Right atrium auricular region (tissue), 2 donors: ENCODE results near the gene SUGP2. TPM values are rescaled to one million over a fixed set of nuclear protein-coding genes. Genes with fewer than 3 reads are reported as not detected.
"Not testable (repeated sequence)": the region's sequence is repeated elsewhere in the genome, so short reads cannot be mapped to it uniquely, and the experiment has no call there.

Source experiments
- DNase-seq: peaks from one replicate; pipeline ENCODE4 v3.0.0-alpha.2; 2019; ENCODE audit warnings: low spot score
- H3K27ac ChIP-seq, 2 donors: fragments of 200-600 bp; sonication (generic); 1 replicate in 1 of 2; 2 replicates in 1 of 2; pipeline ENCODE4 v1.5.1; 2016 to 2019
- H3K27me3 ChIP-seq, 2 donors: fragments of 200-600 bp; sonication (generic); one replicate each; pipeline versions ENCODE4 v1.5.1 to v1.6.0; 2017 to 2019
- H3K36me3 ChIP-seq: fragments of 200-600 bp; sonication (generic); one replicate; pipeline ENCODE4 v1.5.1; 2016
- H3K4me1 ChIP-seq, 2 donors: fragments of 200-600 bp; sonication (generic); one replicate each; pipeline versions ENCODE4 v1.5.1 to v1.6.0; 2017 to 2019
- H3K4me3 ChIP-seq, 2 donors: fragments of 200-600 bp; sonication (generic); 1 replicate in 1 of 2; 2 replicates in 1 of 2; pipeline ENCODE4 v1.5.1; 2017 to 2019; ENCODE audit warnings: mild to moderate bottlenecking in 1 of 2, moderate library complexity in 1 of 2
- H3K9me3 ChIP-seq, 2 donors: fragments of 200-600 bp; sonication (generic); one replicate each; pipeline ENCODE4 v1.5.1; 2019
- total RNA-seq, 2 donors: library from RNA; depleted of rRNA; stranded (reverse); fragments of >200 nt; gene quantifications; one replicate each; pipeline ENCODE4 v1.1.0, GENCODE V29; 2016
- TF ChIP-seq, protein P1 (sequence below), 2 donors: fragments of 200-600 bp; sonication (generic); IDR thresholded peaks; one replicate each; pipeline ENCODE4 v1.5.1; 2019; ENCODE audit warnings: antibody characterized with exemption in 2 of 2

Gene SUGP2
- total RNA-seq, 2 donors from 2014 or later = 25.4 to 36.1 TPM

DNA sequence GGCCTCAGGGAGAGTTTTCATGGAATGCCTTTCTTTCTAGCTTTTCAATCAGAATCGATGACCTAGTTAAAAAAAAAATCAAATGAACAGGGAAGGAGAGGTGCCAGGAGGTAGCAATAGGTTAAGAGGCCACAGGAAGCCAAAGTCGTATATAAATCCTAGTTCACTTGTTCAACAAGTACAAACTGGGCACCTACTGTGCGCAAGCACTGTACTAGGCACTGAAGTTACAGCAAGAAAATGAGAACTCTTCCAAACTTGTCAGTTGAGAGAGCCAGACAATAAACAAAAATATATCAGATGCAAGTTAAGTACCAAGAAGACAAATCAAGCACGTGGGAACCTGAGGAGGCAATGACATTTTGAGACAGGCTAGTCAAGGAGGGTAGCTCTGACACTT is 6.1 kb downstream of the SUGP2 start:
- no peaks in the 10 kb centered on the region for H3K9me3 ChIP-seq
- no peak for DNase-seq
- H3K27me3 ChIP-seq = no peaks in the 10 kb centered on the region
- peaks cover 81% of the 10 kb centered on the region for H3K36me3 ChIP-seq
- H3K4me1 ChIP-seq = peaks cover 0 to 10% of the 10 kb centered on the region in 2 donors
- TF ChIP-seq, protein P1, sequence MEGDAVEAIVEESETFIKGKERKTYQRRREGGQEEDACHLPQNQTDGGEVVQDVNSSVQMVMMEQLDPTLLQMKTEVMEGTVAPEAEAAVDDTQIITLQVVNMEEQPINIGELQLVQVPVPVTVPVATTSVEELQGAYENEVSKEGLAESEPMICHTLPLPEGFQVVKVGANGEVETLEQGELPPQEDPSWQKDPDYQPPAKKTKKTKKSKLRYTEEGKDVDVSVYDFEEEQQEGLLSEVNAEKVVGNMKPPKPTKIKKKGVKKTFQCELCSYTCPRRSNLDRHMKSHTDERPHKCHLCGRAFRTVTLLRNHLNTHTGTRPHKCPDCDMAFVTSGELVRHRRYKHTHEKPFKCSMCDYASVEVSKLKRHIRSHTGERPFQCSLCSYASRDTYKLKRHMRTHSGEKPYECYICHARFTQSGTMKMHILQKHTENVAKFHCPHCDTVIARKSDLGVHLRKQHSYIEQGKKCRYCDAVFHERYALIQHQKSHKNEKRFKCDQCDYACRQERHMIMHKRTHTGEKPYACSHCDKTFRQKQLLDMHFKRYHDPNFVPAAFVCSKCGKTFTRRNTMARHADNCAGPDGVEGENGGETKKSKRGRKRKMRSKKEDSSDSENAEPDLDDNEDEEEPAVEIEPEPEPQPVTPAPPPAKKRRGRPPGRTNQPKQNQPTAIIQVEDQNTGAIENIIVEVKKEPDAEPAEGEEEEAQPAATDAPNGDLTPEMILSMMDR (IDR thresholded peaks at IDR 0.05) = no peak
- H3K27ac ChIP-seq = no peak overlapping the region
- H3K4me3 ChIP-seq = no peak overlapping the region

DNA sequence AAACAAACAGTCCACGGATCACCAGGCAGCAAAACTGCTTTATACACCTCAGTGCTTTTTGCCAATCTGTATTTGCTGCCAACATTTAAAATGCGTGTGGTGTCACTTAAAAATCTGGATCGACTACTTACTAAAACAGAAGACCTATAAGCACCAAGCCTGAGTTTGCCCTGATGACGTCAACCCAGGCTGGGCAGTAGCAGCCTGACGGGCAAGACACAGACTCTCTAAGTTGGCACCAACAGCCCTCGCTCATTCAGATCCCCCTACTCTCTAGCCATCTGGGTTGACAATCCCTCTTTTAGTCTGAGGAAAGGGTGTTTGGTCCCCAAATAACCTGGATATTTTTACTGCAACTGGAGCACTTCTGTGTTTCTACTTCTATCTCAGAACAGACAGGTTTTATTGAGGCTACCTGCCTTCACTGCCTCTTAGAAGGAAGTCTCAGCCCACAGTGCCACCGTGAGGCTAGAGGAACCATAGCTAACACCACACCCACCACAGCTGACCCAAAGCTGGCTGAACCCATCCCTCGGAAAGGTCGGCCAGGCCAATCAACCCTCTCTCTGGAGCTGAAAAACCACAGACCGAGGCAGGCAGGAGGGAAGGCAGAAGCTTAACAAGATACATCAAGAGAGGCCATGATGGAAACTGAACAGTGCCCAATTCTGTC is 6.9 kb downstream of the SUGP2 start:
- Histone ChIP-seq H3K27me3 (no peaks in the 10 kb centered on the region), H3K27ac (no peak overlapping the region), H3K4me3 (no peak overlapping the region), H3K4me1 (peaks cover 0 to 2% of the 10 kb centered on the region in 2 donors), H3K36me3 (peaks cover 87% of the 10 kb centered on the region), H3K9me3 (no peaks in the 10 kb centered on the region)
- TF ChIP-seq, protein P1 (IDR thresholded peaks at IDR 0.05) = no peak
- DNase-seq = no peak

DNA sequence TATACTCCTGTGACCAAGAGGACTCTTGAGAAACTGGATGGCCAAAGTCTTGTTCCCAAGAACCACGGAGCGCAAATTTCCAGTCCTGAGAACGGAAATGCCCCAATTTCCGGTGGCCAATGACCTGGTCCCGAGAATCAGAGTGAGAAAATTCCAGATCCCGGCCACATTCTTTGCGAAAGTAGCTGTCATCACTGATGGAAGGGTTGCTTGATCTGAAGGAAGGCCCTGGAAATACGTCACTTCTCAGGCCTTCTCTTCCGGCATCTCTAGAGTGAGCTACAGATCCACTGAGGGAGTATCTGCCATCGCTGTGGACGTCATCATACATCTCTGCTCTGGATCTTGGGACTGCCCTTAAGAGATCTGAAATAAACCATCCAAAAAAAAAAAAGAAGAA is 7.5 kb downstream of the SUGP2 start:
- H3K36me3 ChIP-seq = peaks cover 86% of the 10 kb centered on the region
- H3K4me3 ChIP-seq = no peak overlapping the region
- DNase-seq = no peak
- H3K4me1 ChIP-seq = no peaks in the 10 kb centered on the region
- no peak overlapping the region for H3K27ac ChIP-seq
- TF ChIP-seq, protein P1 (IDR thresholded peaks at IDR 0.05) = no peak
- no peaks in the 10 kb centered on the region for H3K9me3 ChIP-seq
- H3K27me3 ChIP-seq = no peaks in the 10 kb centered on the region

DNA sequence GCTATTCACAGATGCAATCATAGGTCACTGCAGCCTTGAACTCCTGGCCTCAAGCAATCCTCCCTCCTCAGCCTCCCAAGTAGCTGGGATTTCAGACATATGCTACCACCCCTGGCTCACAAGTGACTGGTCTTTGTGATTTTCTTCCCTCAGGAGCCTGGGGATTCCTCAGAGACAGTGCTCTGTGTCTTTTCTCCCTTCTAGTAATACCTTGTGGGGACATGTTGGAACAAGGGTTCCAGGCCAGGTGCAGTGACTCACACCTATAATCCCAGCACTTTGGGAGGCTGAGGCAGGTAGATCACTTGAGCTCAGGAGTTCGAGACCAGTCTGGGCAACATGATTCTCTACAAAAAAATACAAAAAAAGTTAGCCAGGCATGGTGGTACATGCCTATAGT is 9.9 kb downstream of the SUGP2 start:
- H3K36me3 ChIP-seq = peaks cover 69% of the 10 kb centered on the region
- H3K4me3 ChIP-seq, H3K9me3 ChIP-seq, H3K27me3 ChIP-seq, DNase-seq, H3K27ac ChIP-seq, H3K4me1 ChIP-seq: not testable (repeated sequence)

DNA sequence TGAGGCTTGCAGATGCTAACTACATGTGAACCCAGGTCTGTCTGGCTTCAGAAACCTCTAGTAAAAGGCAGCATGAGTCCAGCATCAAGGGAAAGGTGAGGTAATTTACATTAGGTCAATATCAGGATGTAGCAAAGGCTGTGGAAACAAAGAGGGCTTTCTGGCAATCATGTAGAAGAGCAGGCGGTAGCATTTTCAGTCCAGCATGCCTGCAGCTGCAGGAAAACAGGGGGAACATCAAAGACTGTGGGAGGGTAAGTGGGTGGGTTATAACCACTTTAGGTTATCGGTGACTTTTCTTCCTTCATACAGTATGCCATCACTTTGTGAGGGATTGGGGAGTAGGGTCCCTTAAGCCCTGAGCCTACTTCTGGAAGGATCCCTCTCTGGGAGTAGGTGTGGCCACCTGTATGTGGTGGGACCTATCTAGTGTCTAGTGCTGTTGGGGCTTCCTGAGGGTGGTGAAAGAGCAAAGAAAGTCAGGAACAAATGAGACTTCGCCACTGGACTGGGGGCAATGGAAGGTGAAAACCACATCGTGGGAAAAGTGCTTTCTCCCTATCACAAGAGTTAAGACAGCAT is 10.8 kb downstream of the SUGP2 start:
- no peaks in the 10 kb centered on the region for H3K9me3 ChIP-seq
- H3K4me3 ChIP-seq = no peak overlapping the region
- TF ChIP-seq, protein P1 (IDR thresholded peaks at IDR 0.05) = no peak
- no peaks in the 10 kb centered on the region for H3K4me1 ChIP-seq
- no peak for DNase-seq
- no peak overlapping the region for H3K27ac ChIP-seq
- no peaks in the 10 kb centered on the region for H3K27me3 ChIP-seq
- peaks cover 71% of the 10 kb centered on the region for H3K36me3 ChIP-seq

DNA sequence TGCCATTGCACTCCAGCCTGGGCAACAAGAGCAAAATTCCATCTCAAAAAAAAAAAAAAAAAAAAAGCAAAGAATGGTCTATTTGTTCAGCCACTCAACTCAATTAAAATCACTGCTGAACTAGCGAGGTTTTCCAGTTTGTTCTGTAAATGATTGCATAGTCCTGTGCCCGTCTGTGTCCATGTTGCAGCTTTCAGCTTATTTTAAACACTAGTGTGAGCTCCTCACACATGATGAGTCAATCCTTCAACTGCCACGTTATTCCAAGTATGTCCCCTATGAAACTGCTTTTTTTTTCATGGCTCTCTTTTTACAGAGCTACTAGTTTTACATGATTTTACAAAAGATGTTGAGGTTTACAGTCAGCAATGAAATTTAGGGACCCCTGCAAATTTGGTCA is 12.2 kb downstream of the SUGP2 start:
- no peaks in the 10 kb centered on the region for H3K9me3 ChIP-seq
- H3K36me3 ChIP-seq = peaks cover 72% of the 10 kb centered on the region
- H3K4me1 ChIP-seq = no peaks in the 10 kb centered on the region
- no peak for DNase-seq
- H3K4me3 ChIP-seq = no peak overlapping the region
- H3K27me3 ChIP-seq = no peaks in the 10 kb centered on the region
- TF ChIP-seq, protein P1 (IDR thresholded peaks at IDR 0.05) = no peak
- H3K27ac ChIP-seq = no peak overlapping the region
